GM18907 (cell line): ENCODE measurements around the gene GRAMD2B.
A peak's percentile ranks its signal among the peaks of the same experiment; 100 is the strongest.
"Not testable (repeated sequence)": the region's sequence is repeated elsewhere in the genome, so short reads cannot be mapped to it uniquely, and the experiment has no call there.

ENCODE experiments used
- ATAC-seq: cut with Tn5 transposase; IDR thresholded peaks from one replicate; pipeline ENCODE4 v1.9.1; 2021; ENCODE audit warnings: mild to moderate bottlenecking, moderate library complexity; ENCODE audit not compliant: unreplicated experiment

Gene GRAMD2B

DNA sequence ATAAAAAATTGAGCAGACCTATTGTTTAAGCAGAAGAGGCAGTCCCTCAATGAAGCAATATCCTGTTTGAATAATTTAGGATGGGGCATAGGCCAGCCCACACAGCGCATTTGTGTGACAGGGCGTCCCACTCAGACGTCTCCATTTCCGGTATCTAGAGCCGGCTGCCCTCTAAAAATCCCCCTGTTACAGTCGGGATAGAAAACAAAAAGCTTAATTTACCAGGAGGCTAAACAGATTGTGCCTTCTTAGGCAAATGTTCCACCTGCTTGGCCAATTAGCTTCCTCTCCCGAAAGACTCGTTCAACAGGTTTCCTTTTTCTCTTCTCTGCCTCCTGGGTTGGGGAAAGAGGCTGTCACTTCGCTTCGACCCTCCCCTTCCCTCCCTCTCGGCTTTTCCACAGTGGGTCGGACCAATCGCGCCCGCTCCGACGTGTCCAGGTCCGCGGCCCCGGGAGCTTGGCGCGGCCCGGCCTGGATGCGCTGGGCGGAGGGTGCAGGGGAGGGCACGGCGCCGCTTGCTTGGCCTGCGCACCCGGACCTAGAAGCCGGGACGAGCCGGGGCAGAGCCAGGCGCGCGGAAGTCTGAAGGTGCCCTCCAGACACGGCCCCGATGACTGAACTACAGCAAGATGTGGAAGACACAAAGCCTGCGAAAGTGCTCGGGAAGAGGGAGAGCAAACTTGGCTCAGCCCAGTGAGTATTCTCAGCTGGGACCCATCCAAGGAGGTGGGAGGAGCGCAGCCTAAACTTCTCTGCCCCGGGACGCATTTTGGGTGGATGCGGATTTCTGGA lies at the start of gene GRAMD2B:
TSS of gene GRAMD2B (plus strand) at position 416 of the 795 bp plus-strand sequence. CDS start at position 614, 198 bp downstream.
- peak; percentile 93 for ATAC-seq

- no peak for ATAC-seq
Observed at GRCh38 chr5:126374109-126374416, 49.1 kb upstream of the GRAMD2B start.

DNA sequence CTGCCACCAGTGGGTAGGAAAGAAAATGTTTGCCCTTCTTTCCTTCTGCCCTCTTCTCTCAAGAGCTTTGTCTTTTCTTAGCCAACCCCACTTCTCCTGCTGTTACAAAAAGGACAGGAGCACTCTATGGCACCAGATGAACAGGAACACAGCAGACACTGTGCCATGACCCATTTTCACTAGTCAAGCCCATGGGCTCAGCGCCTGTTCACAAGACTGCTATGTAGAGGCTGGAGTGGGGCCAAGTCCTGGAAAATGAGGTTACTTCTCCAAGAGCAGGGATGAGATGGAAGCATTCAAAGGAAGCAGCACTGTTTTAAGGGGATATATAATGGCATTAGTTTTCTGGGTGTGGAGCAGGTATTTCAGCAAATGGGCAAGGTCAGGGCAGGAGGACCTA lies 46.8 kb upstream of the GRAMD2B start:
- no peak for ATAC-seq

DNA sequence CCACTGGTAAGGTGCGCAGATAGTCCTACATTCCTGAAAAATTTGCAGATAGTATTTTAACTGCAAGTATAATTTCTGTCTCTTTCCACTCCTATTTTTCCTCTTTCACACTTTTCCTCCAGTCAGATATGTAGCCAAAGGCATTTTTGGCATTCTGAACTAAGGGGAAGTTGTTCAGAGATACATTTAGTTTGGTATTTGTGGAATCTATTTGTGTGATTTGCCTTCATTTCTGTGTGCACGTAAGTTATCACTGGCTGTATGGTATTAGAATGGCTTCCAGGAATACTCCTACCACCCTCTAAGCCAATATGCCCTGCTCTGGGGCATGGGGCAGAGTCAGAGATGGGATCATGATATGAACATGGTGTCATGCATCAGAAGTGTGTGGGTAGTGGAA lies 45.8 kb upstream of the GRAMD2B start:
- no peak for ATAC-seq

- not testable (repeated sequence) for ATAC-seq
Observed at GRCh38 chr5:126380316-126380715, 42.9 kb upstream of the GRAMD2B start.

DNA sequence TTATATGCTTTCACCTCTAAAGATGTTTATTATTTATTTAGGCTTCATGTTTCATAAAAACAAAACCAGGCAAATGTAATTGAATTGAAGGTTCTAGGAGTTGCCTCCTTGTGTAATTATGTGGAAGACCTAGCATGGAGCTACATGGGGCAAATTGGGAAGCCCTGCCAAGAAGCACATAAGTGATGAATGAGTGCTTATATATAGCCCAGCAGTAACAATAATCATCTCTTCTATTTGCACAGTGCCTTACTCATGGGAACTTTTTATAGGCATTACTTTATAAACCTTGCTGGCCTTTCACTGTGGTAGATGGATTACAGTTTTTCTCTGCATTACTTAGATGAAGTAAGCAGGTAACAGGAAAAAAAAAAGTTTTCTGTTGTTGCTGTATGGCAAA lies 40.0 kb upstream of the GRAMD2B start:
- ATAC-seq = no peak

DNA sequence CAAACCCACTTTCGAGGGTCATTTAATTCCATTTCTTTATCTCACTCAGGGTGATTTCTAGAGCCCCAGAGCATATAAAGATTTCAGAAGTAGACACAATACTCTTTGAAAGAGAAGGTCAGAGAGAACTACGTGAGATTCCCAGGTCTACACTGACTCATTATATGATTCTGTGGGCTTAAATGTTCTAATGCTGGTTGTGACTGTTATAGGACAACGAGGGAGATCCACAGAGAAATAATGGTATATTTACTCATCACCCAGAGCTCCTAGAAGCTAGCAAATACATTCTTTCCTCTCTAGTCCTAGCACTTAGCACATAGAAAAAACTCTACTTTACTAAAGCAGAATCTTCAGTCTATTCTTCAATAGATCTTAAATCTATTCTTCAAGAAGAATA lies 39.4 kb upstream of the GRAMD2B start:
- ATAC-seq = no peak

GRCh38 chr5:126384985-126385384 lies 38.2 kb upstream of the GRAMD2B start:
- ATAC-seq = no peak

DNA sequence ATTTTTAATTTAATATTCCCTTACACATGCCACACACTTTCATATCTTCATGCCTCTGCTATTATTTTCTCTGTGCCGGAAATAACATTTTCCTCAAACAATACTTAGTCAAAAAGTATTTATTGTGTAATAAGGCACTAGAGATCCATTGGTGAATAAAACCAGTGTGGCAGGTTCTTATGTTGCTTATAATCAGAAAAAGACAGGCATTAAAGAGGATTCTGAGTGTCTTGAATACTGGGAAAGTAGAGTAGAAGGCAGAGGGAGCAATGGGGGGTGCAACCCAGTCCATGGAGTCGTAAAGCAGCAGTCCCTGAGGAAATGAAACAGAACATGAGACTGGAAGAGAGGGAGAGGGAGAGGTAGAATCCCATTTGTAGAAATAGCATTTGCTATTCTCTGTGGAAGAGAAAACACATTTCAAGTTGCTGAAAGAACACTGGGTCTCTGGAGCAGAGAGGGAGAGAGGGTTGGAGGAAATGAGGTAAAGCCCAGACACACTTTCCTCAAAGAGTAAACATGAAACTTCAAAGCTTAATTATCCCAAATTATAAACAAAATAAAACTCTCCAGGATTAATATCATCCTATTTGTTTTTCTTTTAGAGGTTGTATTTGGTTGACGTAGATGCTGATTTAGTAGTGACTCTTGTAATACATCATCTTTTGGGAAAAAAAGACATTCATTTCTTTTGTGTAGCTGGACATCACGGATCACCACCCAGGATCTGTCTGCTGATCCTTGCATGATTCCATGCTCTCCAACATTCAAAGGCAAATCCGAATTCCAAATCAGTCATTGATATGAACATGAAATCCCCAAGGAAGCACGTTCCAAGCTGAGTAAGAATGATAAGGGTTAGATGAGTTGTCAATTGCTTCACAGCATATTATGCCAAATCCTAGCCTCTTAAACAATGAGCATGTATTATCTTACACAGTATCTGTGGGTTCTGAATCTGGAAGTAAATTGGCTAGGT lies 37.4 kb upstream of the GRAMD2B start:
- ATAC-seq = no peak

DNA sequence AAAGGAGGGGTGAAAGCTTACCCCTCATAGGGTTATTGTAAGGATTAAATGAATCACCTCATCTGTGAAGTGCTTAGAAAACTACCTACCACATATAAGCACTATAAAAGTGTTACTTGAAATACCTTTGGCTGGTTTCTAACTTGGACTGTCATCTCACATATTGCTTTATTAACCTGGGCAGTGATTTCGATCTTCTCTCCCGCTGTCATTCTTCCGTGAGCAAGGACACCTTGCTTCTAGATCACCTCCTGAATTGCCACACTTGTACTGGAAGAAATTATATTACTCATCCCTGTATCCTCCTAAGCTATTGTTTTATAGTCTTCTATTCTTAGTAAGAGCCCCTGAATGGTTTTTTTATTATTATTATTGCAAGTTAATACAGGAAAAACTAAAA lies 34.0 kb upstream of the GRAMD2B start:
- ATAC-seq = no peak

GRCh38 chr5:126390051-126390450 lies 33.2 kb upstream of the GRAMD2B start:
- no peak for ATAC-seq

DNA sequence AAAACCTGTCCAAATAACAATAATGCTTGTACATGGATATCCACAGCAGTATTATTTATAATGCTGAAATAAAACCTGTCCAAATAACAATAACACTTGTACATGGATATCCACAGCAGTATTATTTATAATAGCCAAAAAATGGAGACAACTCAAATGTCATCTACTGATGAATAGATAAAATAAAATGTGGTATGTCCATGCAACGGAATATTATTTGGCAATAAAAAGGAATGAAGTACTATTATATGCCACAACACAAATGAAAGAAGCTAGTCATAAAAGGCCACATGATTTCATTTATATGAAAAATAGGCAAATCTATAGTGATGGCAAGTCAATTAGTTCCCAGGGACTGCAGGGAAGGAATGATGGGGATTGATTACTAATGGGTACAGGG lies 31.8 kb upstream of the GRAMD2B start:
- ATAC-seq = no peak

DNA sequence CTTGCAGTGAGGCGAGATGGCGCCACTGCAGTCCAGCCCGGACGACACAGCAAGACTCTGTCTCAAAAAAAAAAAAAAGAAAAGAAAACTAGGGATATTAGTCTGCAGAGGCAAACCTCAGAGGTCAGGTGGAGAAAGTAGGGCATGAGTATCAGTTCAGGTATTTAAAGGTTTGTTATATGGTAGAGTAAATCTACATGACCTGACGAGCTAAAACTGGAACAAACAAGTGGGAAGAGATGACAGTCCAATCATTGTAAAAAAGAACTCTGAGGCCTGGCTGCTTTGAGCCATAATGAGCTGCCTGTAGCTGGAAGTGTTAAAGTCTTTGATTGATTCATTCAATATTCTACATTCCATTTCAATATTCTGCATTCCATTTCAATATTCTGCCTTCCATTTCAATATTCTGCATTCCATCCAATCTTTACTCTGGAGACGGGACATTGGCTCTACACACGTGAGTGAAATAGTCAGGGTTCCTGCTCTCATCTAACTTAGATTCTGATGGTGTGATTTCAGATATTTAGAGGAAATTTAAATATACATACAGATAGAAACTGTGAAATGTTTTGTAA lies 28.9 kb upstream of the GRAMD2B start:
- no peak for ATAC-seq

GRCh38 chr5:126395198-126395597 lies 28.0 kb upstream of the GRAMD2B start:
- no peak for ATAC-seq

- no peak for ATAC-seq
Observed at GRCh38 chr5:126395605-126396004, 27.6 kb upstream of the GRAMD2B start.

- peak; percentile 72 for ATAC-seq
Observed at GRCh38 chr5:126396721-126397120, 26.5 kb upstream of the GRAMD2B start.

GRCh38 chr5:126398791-126399190 lies 24.4 kb upstream of the GRAMD2B start:
- ATAC-seq = no peak

DNA sequence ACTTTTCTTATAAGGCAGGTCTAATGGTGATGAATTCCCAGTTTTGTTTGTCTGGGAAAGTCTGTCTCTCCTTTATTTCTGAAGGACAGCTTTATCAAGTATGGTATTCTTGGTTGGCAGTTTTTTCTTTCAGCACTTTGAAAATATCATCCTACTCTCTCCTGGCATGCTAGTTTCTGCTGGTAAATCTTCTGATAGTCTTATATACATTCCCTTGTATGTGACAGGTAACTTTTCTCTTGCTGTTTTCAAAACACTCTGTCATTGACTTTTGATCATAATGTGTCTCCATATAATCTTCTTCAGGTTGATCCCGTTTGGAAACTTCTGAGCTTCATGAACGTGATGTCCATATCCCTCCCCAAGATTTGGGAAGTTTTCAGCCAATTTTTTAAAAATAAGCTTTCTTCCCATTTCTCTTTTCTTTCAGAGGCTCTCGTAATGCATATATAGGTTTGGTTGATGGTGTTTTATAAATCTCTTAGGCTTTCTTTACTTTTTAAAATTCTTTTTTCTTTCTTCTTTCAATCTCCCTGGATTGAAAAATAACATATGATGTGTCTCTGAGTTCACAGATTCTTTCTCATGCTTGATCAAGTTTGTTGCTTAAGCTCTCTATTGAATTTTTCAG lies 22.5 kb upstream of the GRAMD2B start:
- ATAC-seq = no peak

- ATAC-seq = no peak
Observed at GRCh38 chr5:126402621-126403555, 20.3 kb upstream of the GRAMD2B start.

DNA sequence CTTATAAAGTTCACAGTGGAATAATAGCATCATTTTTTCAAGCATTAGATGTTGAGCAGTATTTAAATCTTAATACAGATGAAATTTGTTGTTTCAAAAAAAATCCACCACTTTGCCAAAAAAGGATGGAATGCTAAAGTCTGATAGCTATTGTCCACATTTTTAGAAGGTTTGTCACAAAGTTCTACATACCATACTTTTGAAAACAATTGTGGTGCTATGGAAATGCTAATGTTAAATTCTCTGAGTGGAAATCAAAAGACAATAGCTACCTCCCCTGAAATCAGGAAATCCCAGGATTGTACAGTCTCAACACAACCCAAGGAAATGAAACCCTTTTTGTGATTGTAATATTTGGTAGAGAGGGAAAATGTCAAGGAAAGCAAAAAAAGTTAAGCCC lies 19.3 kb upstream of the GRAMD2B start:
- no peak for ATAC-seq
